ENCODE results near the gene DENND1A.

GRCh38 chr9:123772967-123773366, 157.0 kb downstream of the DENND1A start:
- no peak for TF ChIP-seq SIN3A (IDR thresholded peaks at IDR 0.05; ENCODE audit: borderline replicate concordance, insufficient read depth, low read length)
- TF ChIP-seq POLR2AphosphoS5 (IDR thresholded peaks at IDR 0.05; ENCODE audit: low read depth, low read length): no peak
- TF ChIP-seq, protein P1, sequence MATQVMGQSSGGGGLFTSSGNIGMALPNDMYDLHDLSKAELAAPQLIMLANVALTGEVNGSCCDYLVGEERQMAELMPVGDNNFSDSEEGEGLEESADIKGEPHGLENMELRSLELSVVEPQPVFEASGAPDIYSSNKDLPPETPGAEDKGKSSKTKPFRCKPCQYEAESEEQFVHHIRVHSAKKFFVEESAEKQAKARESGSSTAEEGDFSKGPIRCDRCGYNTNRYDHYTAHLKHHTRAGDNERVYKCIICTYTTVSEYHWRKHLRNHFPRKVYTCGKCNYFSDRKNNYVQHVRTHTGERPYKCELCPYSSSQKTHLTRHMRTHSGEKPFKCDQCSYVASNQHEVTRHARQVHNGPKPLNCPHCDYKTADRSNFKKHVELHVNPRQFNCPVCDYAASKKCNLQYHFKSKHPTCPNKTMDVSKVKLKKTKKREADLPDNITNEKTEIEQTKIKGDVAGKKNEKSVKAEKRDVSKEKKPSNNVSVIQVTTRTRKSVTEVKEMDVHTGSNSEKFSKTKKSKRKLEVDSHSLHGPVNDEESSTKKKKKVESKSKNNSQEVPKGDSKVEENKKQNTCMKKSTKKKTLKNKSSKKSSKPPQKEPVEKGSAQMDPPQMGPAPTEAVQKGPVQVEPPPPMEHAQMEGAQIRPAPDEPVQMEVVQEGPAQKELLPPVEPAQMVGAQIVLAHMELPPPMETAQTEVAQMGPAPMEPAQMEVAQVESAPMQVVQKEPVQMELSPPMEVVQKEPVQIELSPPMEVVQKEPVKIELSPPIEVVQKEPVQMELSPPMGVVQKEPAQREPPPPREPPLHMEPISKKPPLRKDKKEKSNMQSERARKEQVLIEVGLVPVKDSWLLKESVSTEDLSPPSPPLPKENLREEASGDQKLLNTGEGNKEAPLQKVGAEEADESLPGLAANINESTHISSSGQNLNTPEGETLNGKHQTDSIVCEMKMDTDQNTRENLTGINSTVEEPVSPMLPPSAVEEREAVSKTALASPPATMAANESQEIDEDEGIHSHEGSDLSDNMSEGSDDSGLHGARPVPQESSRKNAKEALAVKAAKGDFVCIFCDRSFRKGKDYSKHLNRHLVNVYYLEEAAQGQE (IDR thresholded peaks at IDR 0.05; ENCODE audit: insufficient read depth in 1 of 2, low read depth in 2 of 2, low read length in 2 of 2): no peak

Data from PFSK-1 (cell line).